HEK293 (cell line): Measurements from ENCODE around the gene GRB10.

ENCODE experiments used
- CTCF ChIA-PET: fragments of 350-600 bp; formaldehyde crosslinking; extraction: SDS; loops from one replicate; lab custom pipeline; 2021; ENCODE audit warnings: antibody characterized with exemption; lab: Yijun Ruan, JAX
- POLR2A ChIA-PET: fragments of 300-600 bp; formaldehyde crosslinking; extraction: SDS; loops from one replicate; lab custom pipeline; 2020; ENCODE audit warnings: antibody characterized with exemption, inconsistent platforms; lab: Yijun Ruan, JAX
- H3K27ac ChIP-seq: fragments of 200-500 bp; sonication (Bioruptor generic); 2 replicates; pipeline ENCODE4 v1.5.1; 2014; ENCODE audit warnings: low read depth, low read length, control low read depth, inconsistent platforms; ENCODE audit errors: extremely low read depth
- H3K36me3 ChIP-seq, 2 experiments: fragments of 200-500 bp in 1 of 2; sonication (Bioruptor generic) in 1 of 2; 1 replicate in 1 of 2; 2 replicates in 1 of 2; pipeline ENCODE4 v1.5.1; 2014 to 2017; ENCODE audit warnings: inconsistent platforms in 2 of 2, low read length in 2 of 2; ENCODE audit not compliant: control insufficient read depth in 2 of 2, insufficient read depth in 1 of 2
- H3K4me1 ChIP-seq: fragments of 200-500 bp; sonication (Bioruptor generic); 2 replicates; pipeline ENCODE4 v1.5.1; 2014; ENCODE audit warnings: mild to moderate bottlenecking, low read length, inconsistent platforms; ENCODE audit not compliant: control insufficient read depth, insufficient read depth
- H3K4me3 ChIP-seq: 2 replicates; pipeline ENCODE4 v1.5.1; 2011; ENCODE audit warnings: low read depth, mild to moderate bottlenecking, control low read depth, low read length, moderate library complexity
- H3K9me3 ChIP-seq: fragments of 200-500 bp; sonication (Bioruptor generic); 2 replicates; pipeline ENCODE4 v1.5.1; 2014; ENCODE audit warnings: low read depth, low read length, inconsistent platforms; ENCODE audit not compliant: control insufficient read depth, insufficient read depth
- CTCF ChIP-seq: fragments of 450-650 bp; formaldehyde crosslinking; IDR thresholded peaks from 2 replicates; pipeline ENCODE4 v1.5.1; 2016; ENCODE audit warnings: missing biosample characterization, missing genetic modification characterization
- GLIS1 ChIP-seq: fragments of 450-650 bp; formaldehyde crosslinking; IDR thresholded peaks from 2 replicates; pipeline ENCODE4 v1.5.1; 2016; ENCODE audit warnings: missing biosample characterization, missing genetic modification characterization
- HOXA7 ChIP-seq: sonication (generic); formaldehyde crosslinking; IDR thresholded peaks from 2 replicates; pipeline ENCODE4 v1.8.1; 2022; ENCODE audit warnings: missing genetic modification reagents, borderline replicate concordance
- IKZF3 ChIP-seq: fragments of 450-650 bp; IDR thresholded peaks from 2 replicates; pipeline ENCODE4 v1.5.0; 2018; ENCODE audit warnings: missing biosample characterization, mild to moderate bottlenecking, missing genetic modification characterization, moderate library complexity
- INSM2 ChIP-seq: fragments of 450-650 bp; formaldehyde crosslinking; IDR thresholded peaks from 2 replicates; pipeline ENCODE4 v1.5.1; 2016; ENCODE audit warnings: missing biosample characterization, missing genetic modification characterization
- MYNN ChIP-seq: fragments of 450-650 bp; formaldehyde crosslinking; IDR thresholded peaks from 2 replicates; pipeline ENCODE4 v1.5.1; 2016; ENCODE audit warnings: missing biosample characterization, missing genetic modification characterization, borderline replicate concordance
- SP3 ChIP-seq: fragments of 450-650 bp; formaldehyde crosslinking; IDR thresholded peaks from 2 replicates; pipeline ENCODE4 v1.5.1; 2016; ENCODE audit warnings: missing biosample characterization, missing genetic modification characterization
- ZBTB26 ChIP-seq: fragments of 450-650 bp; formaldehyde crosslinking; optimal IDR thresholded peaks from 2 replicates; pipeline ENCODE3; 2016; ENCODE audit warnings: missing biosample characterization, mild to moderate bottlenecking, missing genetic modification characterization
- ZFP41 ChIP-seq: fragments of 450-650 bp; formaldehyde crosslinking; IDR thresholded peaks from 2 replicates; pipeline ENCODE4 v1.5.1; 2016; ENCODE audit warnings: missing biosample characterization, missing genetic modification characterization, borderline replicate concordance
- ZNF202 ChIP-seq: fragments of 450-650 bp; formaldehyde crosslinking; IDR thresholded peaks from 2 replicates; pipeline ENCODE4 v1.5.1; 2016; ENCODE audit warnings: missing biosample characterization, missing genetic modification characterization, borderline replicate concordance
- ZNF404 ChIP-seq: fragments of 450-650 bp; formaldehyde crosslinking; IDR thresholded peaks from 2 replicates; pipeline ENCODE4 v1.5.1; 2017; ENCODE audit warnings: missing biosample characterization, missing genetic modification characterization
- ZNF529 ChIP-seq: fragments of 450-650 bp; formaldehyde crosslinking; IDR thresholded peaks from 2 replicates; pipeline ENCODE4 v1.5.1; 2017; ENCODE audit warnings: missing genetic modification characterization, missing biosample characterization; ENCODE audit not compliant: insufficient replicate concordance
- ZNF571 ChIP-seq: fragments of 450-650 bp; formaldehyde crosslinking; IDR thresholded peaks from 2 replicates; pipeline ENCODE4 v1.5.0; 2017; ENCODE audit warnings: missing biosample characterization, missing genetic modification characterization
- ZNF660 ChIP-seq: fragments of 450-650 bp; IDR thresholded peaks from 2 replicates; pipeline ENCODE4 v1.5.1; 2018; ENCODE audit warnings: missing biosample characterization, mild to moderate bottlenecking, missing genetic modification characterization
- ZNF670 ChIP-seq: fragments of 450-650 bp; formaldehyde crosslinking; IDR thresholded peaks from 2 replicates; pipeline ENCODE4 v1.5.1; 2016; ENCODE audit warnings: missing biosample characterization, missing genetic modification characterization, low read depth
- ZNF707 ChIP-seq: fragments of 450-650 bp; formaldehyde crosslinking; IDR thresholded peaks from 2 replicates; pipeline ENCODE4 v1.5.1; 2016; ENCODE audit warnings: missing biosample characterization, missing genetic modification characterization
- ZNF776 ChIP-seq: fragments of 450-650 bp; formaldehyde crosslinking; IDR thresholded peaks from 2 replicates; pipeline ENCODE4 v1.5.0; 2017; ENCODE audit warnings: missing biosample characterization, missing genetic modification characterization, borderline replicate concordance
- ZSCAN5A ChIP-seq: fragments of 450-650 bp; formaldehyde crosslinking; IDR thresholded peaks from 2 replicates; pipeline ENCODE4 v1.5.1; 2016; ENCODE audit warnings: missing biosample characterization, missing genetic modification characterization
- ZXDB ChIP-seq: fragments of 450-650 bp; formaldehyde crosslinking; IDR thresholded peaks from 2 replicates; pipeline ENCODE4 v1.5.1; 2016; ENCODE audit warnings: missing biosample characterization, missing genetic modification characterization

Gene GRB10

GRCh38 chr7:50828801-50829200, 46.1 kb upstream of the GRB10 start:
- CTCF ChIA-PET, result no interaction called here
- Histone ChIP-seq H3K9me3 (no peaks in the 10 kb centered on the region), H3K4me1 (peaks cover 6% of the 10 kb centered on the region), H3K36me3 (no peaks in the 10 kb centered on the region), H3K27ac (no peak overlapping the region), H3K4me3 (no peak overlapping the region)
- POLR2A ChIA-PET, result no interaction called here
- TF ChIP-seq ZFP41 (tag by site-specific recombination), result no peak
- TF ChIP-seq ZSCAN5A (tag by site-specific recombination), result no peak
- no peak for TF ChIP-seq ZNF404 (tag by site-specific recombination)
- no peak for TF ChIP-seq ZNF776 (tag by site-specific recombination)
- no peak for TF ChIP-seq ZNF707 (tag by site-specific recombination)
- no peak for TF ChIP-seq GLIS1
- TF ChIP-seq INSM2 (tag by site-specific recombination), result no peak
- TF ChIP-seq ZNF670, result no peak
- TF ChIP-seq IKZF3 (tag by site-specific recombination), result no peak

GRCh38 chr7:50828116-50828515, 45.4 kb upstream of the GRB10 start:
- ChIA-PET POLR2A (no interaction called here), CTCF (interaction anchor here (0.8 to 0.9 kb wide), 2 partner anchors 20 to 87 kb away, joined by 3 to 4 read pairs; no protein-coding TSS in a partner anchor)
- H3K4me1 ChIP-seq, result peaks cover 6% of the 10 kb centered on the region
- no peak overlapping the region for H3K27ac ChIP-seq
- H3K9me3 ChIP-seq, result no peaks in the 10 kb centered on the region
- TF ChIP-seq SP3 (no peak), ZBTB26 (tag by site-specific recombination) (no peak), HOXA7 (CRISPR knock-in tag) (no peak), MYNN (tag by site-specific recombination) (no peak), ZNF202 (tag by site-specific recombination) (no peak), ZNF529 (no peak), ZNF660 (tag by site-specific recombination) (no peak), ZXDB (tag by site-specific recombination) (no peak)
- no peak overlapping the region for H3K4me3 ChIP-seq
- no peaks in the 10 kb centered on the region for H3K36me3 ChIP-seq

GRCh38 chr7:50827281-50827680, 44.6 kb upstream of the GRB10 start:
- H3K4me1 ChIP-seq, result no peaks in the 10 kb centered on the region; the same call in 1 of the 2 replicates
- TF ChIP-seq CTCF (tag by site-specific recombination), result no peak
- no peak for TF ChIP-seq ZNF571 (tag by site-specific recombination)
- no peak overlapping the region for H3K27ac ChIP-seq
- ChIA-PET CTCF (interaction anchor here (0.9 kb wide), 1 partner anchor 20 kb away, joined by 3 read pairs; no protein-coding TSS in a partner anchor), POLR2A (no interaction called here)
- H3K36me3 ChIP-seq, result no peaks in the 10 kb centered on the region
- H3K4me3 ChIP-seq, result no peak overlapping the region
- no peaks in the 10 kb centered on the region for H3K9me3 ChIP-seq
